ENCODE measurements around the gene MRPL24. TPM values are rescaled to one million over a fixed set of nuclear protein-coding genes. Genes with fewer than 3 reads are reported as not detected.

Gene MRPL24
- total and polyA plus RNA-seq, 2 of the 13 experiments (the other 11 are each of a cell fraction or from before 2014, with no cell fraction given) = 38.1 to 42.9 TPM

GRCh38 chr1:156708218-156708661 lies 32.6 kb downstream of the MRPL24 start:
- Histone ChIP-seq H3K4me1 (ENCODE audit: insufficient read depth, low read length) (peaks cover 32% of the 10 kb centered on the region), H2AFZ (ENCODE audit: low read length) (no peak overlapping the region), H3K79me2 (ENCODE audit: insufficient read depth, low read length) (no peaks in the 10 kb centered on the region), H4K20me1 (ENCODE audit: insufficient read depth, low read length) (no peaks in the 10 kb centered on the region), H3K9ac (ENCODE audit: insufficient read depth, low read depth, low read length) (no peak overlapping the region), H3K27me3 (ENCODE audit: control insufficient read depth in 1 of 2, insufficient read depth in 2 of 2, low read length in 2 of 2) (peaks cover 8 to 68% of the 10 kb centered on the region in 2 experiments), H3K9me3 (ENCODE audit: low read length) (no peaks in the 10 kb centered on the region), H3K27ac (ENCODE audit: extremely low read length, insufficient read depth, low read length) (no peak overlapping the region), H3K36me3 (replicated peaks in 1 of 2; ENCODE audit: control insufficient read depth in 1 of 2, insufficient read depth in 2 of 2, low read length in 2 of 2) (no peaks in the 10 kb centered on the region), H3K4me2 (ENCODE audit: low read depth, low read length) (no peak overlapping the region), H3K4me3 (replicated peaks in 1 of 3; ENCODE audit: insufficient read depth in 1 of 3, low read depth in 2 of 3, low read length in 3 of 3) (no peak overlapping the region)
- POLR2A ChIA-PET = interaction anchor here (1.1 to 3.2 kb wide), 2 partner anchors 19 kb away, joined by 3 to 20 read pairs; partner anchors contain the start of genes ISG20L2 and METTL25B
- FAIRE-seq = no peak
- no peak for ATAC-seq
- CTCF ChIA-PET (ENCODE audit: low intra/inter-chr PET ratio, low total read pairs) = interaction anchor here (1.6 kb wide), 1 partner anchor 19 kb away, joined by 3 read pairs; no protein-coding TSS in a partner anchor
- in situ Hi-C loops (cut with HindIII; ENCODE audit: extremely low pct_ligation_motif_present, low pct_unique_long_range_greater_than_20kb) = no loop called here
- no peak for DNase-seq (ENCODE audit: low spot score)
- 1% methylated on average over 4 of the region's 4 CpGs for WGBS (ENCODE audit: low lambda C conversion rate)
- no TSS peak for BruUV-seq (replicated peaks)
- intact Hi-C loops (cut with micrococcal nuclease; ENCODE audit: unreplicated experiment) = no loop called here
- TF ChIP-seq PHF5A (CRISPR knock-in tag; IDR thresholded peaks at IDR 0.05; ENCODE audit: low read depth, unreplicated experiment) (no peak), ZNF639 (CRISPR knock-in tag; conservative IDR thresholded peaks at IDR 0.05) (no peak), FOSL1 (CRISPR knock-in tag; IDR thresholded peaks at IDR 0.05; ENCODE audit: borderline replicate concordance) (no peak), MAZ (IDR thresholded peaks at IDR 0.05; ENCODE audit: borderline replicate concordance, low read depth, low read length) (no peak), MAZ (CRISPR knock-in tag; IDR thresholded peaks at IDR 0.05; ENCODE audit: low read depth) (no peak), ZNF687 (CRISPR knock-in tag; IDR thresholded peaks at IDR 0.05) (no peak), FOXO4 (CRISPR knock-in tag; conservative IDR thresholded peaks at IDR 0.05) (no peak), IRF1 (CRISPR knock-in tag; IDR thresholded peaks at IDR 0.05; ENCODE audit: low read depth) (no peak), ZNF34 (CRISPR knock-in tag; IDR thresholded peaks at IDR 0.05; ENCODE audit: borderline replicate concordance) (no peak), CERS6 (CRISPR knock-in tag; IDR thresholded peaks at IDR 0.05) (no peak), HDAC1 (CRISPR knock-in tag; IDR thresholded peaks at IDR 0.05) (no peak), ZMAT5 (CRISPR knock-in tag; IDR thresholded peaks at IDR 0.05; ENCODE audit: borderline replicate concordance, low read depth) (no peak)

Measured in HepG2 (cell line).